Mesodermal cell (in vitro differentiated cells): Measurements from ENCODE around the gene PPP1R9B.

Source experiments
- H3K27ac ChIP-seq: 2 replicates; pipeline ENCODE4 v1.7.0; 2013; ENCODE audit warnings: mild to moderate bottlenecking, low read depth, low read length, moderate library complexity; ENCODE audit not compliant: severe bottlenecking
- H3K36me3 ChIP-seq: 2 replicates; pipeline ENCODE4 v1.7.1; 2013; ENCODE audit warnings: mild to moderate bottlenecking, low read length, moderate library complexity; ENCODE audit not compliant: control insufficient read depth, insufficient read depth
- H3K4me1 ChIP-seq: one replicate; pipeline ENCODE4 v1.7.1; 2013; ENCODE audit warnings: mild to moderate bottlenecking, low read length; ENCODE audit not compliant: insufficient read depth, control insufficient read depth, poor library complexity, severe bottlenecking
- H3K4me3 ChIP-seq: 2 replicates; pipeline ENCODE4 v1.7.0; 2013; ENCODE audit warnings: low read length, control low read depth, mild to moderate bottlenecking; ENCODE audit not compliant: insufficient read depth, poor library complexity, severe bottlenecking; ENCODE audit errors: extremely low read depth
- H3K9me3 ChIP-seq: 2 replicates; pipeline ENCODE4 v1.7.1; 2013; ENCODE audit warnings: mild to moderate bottlenecking, low read length, moderate library complexity; ENCODE audit not compliant: control insufficient read depth
- WGBS, 2 experiments: methylation state at CpG; one replicate each; pipeline ENCODE4 v1.1.5; 2013; ENCODE audit warnings: missing lambda C conversion rate in 2 of 2; ENCODE audit not compliant: insufficient coverage in 2 of 2; 5-methylcytosine and 5-hydroxymethylcytosine counted together

Gene PPP1R9B

DNA sequence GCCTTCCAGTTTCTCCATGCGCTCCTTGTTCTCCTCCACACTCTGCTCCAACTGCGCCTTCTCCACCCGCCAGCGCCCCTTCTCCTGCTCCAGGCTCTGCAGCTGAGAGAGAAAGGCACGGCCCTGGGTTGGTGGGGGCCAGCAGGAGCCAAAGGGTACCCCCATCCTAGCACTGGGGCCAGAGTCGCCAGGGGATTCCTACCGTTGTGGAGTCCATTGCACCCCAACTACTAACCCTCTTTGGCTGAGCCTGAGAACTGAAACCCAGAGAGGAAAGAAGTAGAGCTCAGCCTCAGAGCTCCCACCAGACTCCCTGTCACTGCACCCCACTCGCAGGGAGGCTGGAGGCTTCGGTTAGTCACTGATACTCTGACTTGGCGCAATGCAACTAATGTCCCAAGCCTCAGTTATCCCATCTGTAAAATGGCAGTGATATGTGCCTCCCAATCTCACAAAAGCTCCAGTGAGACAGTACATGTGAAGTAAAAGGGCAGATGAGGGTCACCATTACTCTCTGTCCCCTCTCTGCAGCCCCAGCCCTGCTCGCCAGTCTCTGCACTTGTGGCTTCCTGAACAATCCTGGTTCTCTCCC is 14.3 kb downstream of the PPP1R9B start:
- Histone ChIP-seq H3K4me3 (no peak overlapping the region), H3K27ac (no peak overlapping the region), H3K9me3 (no peaks in the 10 kb centered on the region), H3K36me3 (peaks cover 67% of the 10 kb centered on the region), H3K4me1 (peaks cover 33% of the 10 kb centered on the region)
- 92 to 98% methylated on average over 6 to 7 of the region's 11 CpGs for WGBS, 2 experiments

DNA sequence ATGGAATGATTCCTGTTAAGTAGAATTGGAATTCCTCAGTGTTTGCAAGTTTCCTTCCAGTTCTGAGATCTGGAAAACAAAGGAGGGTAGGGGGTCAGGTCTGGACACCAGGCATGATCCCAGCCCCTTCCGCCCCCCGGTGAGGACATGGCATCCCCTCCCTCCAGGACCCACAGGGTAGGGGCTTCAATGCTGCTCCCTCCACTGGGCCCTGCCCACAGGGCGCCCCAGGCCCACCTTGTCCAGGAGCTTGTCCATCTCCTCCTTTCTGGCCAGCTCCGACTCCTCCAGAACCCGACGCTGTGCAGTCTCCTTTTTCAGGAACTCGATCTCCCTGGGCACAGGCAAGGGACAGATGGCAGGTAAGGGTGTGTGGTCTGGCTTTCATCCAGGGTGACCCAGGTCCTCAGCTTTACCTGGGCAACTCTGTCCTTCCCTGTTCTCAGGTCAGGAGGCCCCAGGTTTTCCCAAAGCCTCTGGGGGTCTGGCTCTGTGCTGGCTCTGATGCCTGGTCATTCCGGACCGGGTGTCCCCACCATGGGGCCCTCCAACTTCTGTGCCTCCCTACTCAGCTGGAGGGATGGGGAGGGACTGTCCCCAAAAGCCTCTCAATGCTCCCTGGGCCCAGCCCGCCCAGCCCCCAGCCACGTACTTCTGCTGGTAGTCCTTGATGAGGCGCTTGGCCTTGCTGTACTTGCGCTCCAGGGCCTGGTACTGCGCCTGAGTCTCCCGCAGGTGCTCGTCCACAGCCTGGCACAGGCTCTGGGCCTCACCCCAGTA is 15.0 kb downstream of the PPP1R9B start:
- Histone ChIP-seq H3K36me3 (peaks cover 61% of the 10 kb centered on the region), H3K27ac (no peak overlapping the region), H3K4me1 (peaks cover 34% of the 10 kb centered on the region)

DNA sequence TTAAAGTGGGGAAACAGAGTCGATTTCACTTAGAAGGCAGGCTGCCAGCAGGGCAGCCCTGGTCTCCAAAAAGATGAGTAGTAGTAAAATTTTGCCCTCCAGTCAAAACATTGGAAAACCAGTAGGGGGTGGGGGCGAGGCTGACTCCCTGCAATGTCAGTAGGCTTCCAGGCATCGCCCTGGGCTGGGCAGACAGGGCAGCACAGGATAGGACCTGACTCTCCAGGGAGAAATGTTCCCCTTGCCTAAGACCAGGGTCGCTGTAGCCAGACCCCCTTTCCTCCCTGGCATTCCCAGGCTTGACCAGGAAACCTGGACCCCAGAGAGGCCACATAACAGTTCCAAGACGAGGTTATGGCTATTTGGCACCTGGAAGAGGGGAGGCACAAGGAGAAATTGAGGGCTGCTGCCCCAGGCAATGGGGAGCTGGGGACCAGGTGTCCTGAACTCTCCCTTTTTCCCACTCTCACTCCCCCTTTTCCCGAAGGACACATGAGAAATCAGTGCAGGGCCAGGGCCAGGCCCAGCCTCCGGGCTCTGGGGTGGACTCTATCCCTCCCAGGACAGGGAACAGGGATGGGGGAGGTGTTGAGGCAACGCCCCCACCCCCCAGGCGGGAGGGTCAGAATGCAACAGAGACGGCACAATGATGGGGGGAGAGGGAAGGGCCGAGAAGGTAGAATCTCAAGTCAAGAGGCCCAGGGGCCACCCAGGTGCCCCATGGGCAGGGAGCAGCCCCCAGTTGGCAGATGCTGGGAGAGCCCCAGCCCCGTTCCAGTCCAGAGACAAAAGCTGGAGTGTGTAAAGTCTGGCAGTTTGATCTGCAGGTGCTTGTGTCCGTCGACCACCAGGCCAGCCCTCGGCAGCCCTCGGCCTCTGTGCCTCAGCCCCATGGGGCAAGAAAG is 16.0 kb downstream of the PPP1R9B start:
- peaks cover 28% of the 10 kb centered on the region for H3K4me1 ChIP-seq
- peaks cover 50% of the 10 kb centered on the region for H3K36me3 ChIP-seq
- H3K9me3 ChIP-seq = no peaks in the 10 kb centered on the region
- no peak overlapping the region for H3K4me3 ChIP-seq
- 73 to 76% methylated on average over 11 to 13 of the region's 16 CpGs for WGBS, 2 experiments
- no peak overlapping the region for H3K27ac ChIP-seq

More for the DNA sequence above, 15.0 kb downstream of the PPP1R9B start:
- Histone ChIP-seq H3K9me3 (no peaks in the 10 kb centered on the region), H3K4me3 (no peak overlapping the region)
- 92 to 95% methylated on average over 8 to 13 of the region's 16 CpGs for WGBS, 2 experiments

DNA sequence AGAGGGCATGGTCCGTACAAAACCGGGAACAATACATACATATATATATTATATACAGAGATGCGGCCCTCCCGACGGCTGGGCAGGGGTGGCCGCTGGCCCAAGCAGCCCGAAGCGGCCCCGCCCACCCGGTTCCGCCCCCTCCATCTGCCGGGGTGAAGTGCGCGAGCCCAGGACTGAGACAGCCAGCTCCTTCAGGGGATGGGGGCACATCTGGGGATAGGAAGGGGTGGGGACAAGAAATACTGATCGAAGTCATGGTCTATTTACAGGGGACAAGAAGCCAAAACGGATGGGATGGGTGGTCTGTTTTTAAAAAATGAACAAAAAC is 16.7 kb downstream of the PPP1R9B start:
- H3K27ac ChIP-seq = no peak overlapping the region
- H3K36me3 ChIP-seq = peaks cover 43% of the 10 kb centered on the region
- H3K9me3 ChIP-seq = no peaks in the 10 kb centered on the region
- H3K4me1 ChIP-seq = peaks cover 28% of the 10 kb centered on the region
- 14 to 36% methylated on average over 6 to 9 of the region's 16 CpGs for WGBS, 2 experiments
- no peak overlapping the region for H3K4me3 ChIP-seq

DNA sequence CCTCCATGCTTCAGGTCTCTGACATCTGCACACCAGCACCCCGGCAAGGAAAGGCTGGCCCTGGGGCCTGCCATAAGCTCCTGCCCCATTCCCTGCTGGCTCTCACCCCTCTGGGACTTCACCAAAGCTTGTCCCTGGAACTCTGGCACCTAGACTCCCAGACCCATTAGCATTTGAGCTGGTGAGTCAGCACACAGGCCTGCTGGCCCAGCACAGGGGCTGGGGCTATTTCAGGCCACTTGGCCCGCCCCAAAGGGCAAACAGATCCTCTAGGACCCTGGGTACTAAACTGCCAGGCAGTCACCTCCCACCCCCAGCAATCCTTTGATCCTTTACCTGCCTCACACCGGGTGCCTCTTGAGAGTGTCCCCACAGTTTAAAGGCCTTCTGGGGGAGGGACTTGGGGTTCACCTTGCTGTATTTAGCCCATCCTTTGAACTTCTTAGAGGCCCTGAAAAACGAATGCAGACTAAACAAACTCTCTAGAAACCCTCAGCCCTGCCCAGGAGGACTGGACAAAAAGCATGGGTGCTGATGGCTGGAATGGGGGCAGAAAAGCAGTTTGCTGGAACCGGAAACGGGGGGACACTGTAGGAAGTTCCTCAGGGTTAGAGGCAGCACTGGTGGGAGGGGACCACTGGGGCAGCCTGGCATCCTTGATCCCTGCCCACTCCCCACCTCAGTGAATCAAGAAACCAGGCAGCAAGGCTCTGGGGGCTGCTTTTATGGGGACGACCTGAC is 17.3 kb downstream of the PPP1R9B start:
- no peaks in the 10 kb centered on the region for H3K9me3 ChIP-seq
- peaks cover 37% of the 10 kb centered on the region for H3K36me3 ChIP-seq
- peaks cover 30% of the 10 kb centered on the region for H3K4me1 ChIP-seq
- WGBS, 2 experiments = 38 to 61% methylated on average over 2 to 4 of the region's 7 CpGs
- H3K27ac ChIP-seq = peak overlapping the region; percentile 47
- no peak overlapping the region for H3K4me3 ChIP-seq

DNA sequence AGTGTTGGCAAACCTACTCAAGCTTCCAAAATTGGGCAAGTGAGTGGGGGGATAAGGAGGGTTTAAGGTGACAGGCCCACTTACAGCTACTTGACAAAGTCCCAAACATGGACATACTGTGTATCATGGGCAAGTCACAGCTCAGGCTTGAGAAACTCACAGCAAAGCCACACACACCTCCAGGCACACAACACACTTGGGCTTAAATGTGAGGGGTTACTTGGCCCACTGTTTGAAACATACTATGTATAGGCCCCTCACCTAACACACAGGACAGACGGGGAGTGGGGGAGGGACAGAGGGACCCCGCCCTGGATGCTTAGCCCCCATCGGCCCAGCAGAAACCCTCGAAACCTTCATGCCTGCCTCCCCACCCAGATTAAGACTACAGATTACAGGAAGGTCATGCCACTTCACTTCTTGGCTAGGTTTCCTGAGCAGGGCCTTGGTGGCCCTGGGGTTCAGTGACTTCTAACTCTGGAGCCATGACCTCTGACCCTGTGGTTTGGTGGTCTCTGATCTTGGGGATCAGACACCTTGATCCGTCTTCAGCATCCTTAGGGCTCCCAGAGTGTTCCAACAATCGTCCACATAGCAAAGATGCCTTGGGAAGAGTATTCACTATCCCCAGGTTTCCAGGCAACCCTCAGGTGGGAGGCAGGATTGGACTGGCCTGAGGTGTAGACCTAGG is 18.2 kb downstream of the PPP1R9B start:
- H3K9me3 ChIP-seq = no peaks in the 10 kb centered on the region
- WGBS, 2 experiments = 79 to 100% methylated on average over 2 to 4 of the region's 6 CpGs
- H3K36me3 ChIP-seq = peaks cover 28% of the 10 kb centered on the region
- H3K27ac ChIP-seq = no peak overlapping the region
- peaks cover 30% of the 10 kb centered on the region for H3K4me1 ChIP-seq
- no peak overlapping the region for H3K4me3 ChIP-seq

DNA sequence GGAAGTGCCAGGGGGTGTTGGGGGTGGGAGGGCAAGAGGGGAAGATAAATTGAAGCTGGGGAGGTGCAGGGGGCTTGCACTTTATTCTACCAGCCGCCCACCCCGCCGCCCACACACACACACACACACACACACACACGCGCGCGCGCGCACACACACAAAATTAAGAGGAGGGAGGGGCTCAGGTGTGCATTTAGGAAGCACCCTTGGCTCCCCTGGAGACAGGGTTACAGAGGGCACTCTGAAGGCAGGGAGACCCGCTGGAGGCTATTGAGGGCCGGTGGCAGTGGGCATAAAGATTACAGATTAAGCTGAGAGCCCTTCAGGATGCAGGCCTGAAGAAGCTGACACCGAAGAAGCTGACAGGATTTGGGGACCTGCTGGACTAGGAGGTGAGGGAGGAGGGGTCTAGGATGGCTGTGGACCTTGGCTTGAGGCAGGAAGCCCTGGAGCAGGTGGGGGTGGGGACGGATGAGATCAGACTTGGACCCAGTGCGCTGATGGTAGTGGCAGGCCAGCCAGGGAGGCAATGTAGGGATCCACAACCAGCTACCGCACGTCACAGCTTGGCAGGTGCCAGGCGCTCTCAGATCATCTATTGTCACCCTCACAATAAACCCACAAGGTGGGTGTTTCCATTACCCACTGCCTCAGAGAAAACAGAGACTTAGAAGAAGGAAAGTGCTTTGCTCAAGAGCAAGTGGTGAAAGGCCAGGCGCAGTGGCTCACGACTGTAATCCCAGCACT is 19.7 kb downstream of the PPP1R9B start:
- 31 to 52% methylated on average over 3 to 8 of the region's 19 CpGs for WGBS, 2 experiments
- Histone ChIP-seq H3K4me3 (peak overlapping the region; percentile 58), H3K36me3 (peaks cover 13% of the 10 kb centered on the region), H3K27ac (no peak overlapping the region), H3K9me3 (no peaks in the 10 kb centered on the region), H3K4me1 (peaks cover 30% of the 10 kb centered on the region)

DNA sequence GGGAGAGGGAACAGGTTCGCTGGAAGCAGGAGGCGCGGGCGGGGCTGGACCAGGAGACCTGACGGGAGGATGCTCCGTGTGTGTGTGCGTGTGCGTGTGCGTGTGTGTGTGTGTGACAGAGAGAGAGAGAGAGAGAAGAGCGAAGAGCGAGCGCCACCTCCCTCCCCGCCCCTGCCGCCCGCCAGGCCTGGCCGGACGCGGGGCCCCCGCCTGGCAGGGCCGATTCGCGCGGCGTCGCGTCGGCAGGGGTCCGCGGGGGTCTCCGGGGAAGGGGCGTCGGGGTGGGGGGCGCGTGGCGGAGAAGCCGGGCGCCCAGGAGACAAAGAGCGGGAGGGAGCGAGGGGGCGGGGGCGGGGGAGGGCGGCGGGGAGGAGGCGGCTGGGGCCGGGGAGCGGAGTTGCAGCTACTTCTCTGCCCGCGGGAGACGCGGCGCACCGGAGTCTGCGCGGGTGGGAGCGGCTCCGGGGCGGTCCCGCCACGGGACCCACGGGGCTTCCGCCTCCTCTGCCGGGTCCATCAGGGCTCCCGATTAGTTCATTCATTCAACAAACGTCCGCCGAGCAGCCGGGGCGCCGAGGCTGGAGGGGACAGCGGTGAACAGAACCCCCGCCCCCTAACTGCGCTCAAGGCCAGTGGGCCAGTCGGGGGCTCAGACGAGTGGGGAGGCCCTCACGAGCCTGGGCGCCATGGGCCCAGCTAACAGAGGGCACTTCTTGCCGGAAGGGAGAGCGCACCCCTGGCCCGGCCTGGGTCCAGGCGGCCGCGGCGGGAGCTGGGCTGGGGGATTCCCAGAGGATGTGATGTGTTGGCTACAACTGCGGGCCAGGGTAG is 20.5 kb downstream of the PPP1R9B start, which contains the start of gene SAMD14:
Gene SAMD14, minus strand, starts transcription at position 433 of the 831 bp plus-strand sequence. CDS start 5,201 bp downstream, outside the sequence.
- peak within 1 kb of the TSS; percentile 58 for H3K4me3 ChIP-seq
- WGBS, 2 experiments = 1 to 2% methylated on average over 21 to 43 of the region's 84 CpGs
- H3K27ac ChIP-seq = peak within 1 kb of the TSS; percentile 23

DNA sequence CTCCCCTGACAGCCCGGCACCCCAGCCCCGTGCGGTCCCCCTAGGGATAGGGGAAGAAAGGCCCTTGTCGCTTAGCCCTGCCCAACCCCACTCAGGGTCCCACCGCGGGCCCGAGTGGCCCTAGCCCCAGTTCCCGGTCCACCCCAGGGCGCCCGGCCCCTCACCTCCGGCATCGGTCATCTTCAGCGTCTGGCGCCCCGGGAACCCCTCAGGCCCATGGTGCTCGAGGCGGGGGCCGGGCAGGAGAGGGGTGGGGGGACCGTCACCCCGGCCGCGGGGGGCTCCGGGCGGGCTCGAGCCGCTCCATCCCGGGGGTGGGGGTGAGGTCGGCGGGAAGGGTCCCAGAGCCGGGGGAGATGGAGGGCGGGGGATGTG is 21.1 kb downstream of the PPP1R9B start:
- H3K27ac ChIP-seq = peak overlapping the region; percentile 23
- H3K4me3 ChIP-seq = peak overlapping the region; percentile 58
- H3K4me1 ChIP-seq = peaks cover 24% of the 10 kb centered on the region
- peaks cover 2% of the 10 kb centered on the region for H3K36me3 ChIP-seq
- WGBS, 2 experiments = 0% methylated on average over 2 to 6 of the region's 31 CpGs
- no peaks in the 10 kb centered on the region for H3K9me3 ChIP-seq

More for the DNA sequence above, 20.5 kb downstream of the PPP1R9B start, which contains the start of gene SAMD14:
- Histone ChIP-seq H3K9me3 (no peaks in the 10 kb centered on the region), H3K4me1 (peaks cover 29% of the 10 kb centered on the region), H3K36me3 (peaks cover 7% of the 10 kb centered on the region)
